ENCODE results near the gene NUDT1.

The NUDT1 gene

DNA sequence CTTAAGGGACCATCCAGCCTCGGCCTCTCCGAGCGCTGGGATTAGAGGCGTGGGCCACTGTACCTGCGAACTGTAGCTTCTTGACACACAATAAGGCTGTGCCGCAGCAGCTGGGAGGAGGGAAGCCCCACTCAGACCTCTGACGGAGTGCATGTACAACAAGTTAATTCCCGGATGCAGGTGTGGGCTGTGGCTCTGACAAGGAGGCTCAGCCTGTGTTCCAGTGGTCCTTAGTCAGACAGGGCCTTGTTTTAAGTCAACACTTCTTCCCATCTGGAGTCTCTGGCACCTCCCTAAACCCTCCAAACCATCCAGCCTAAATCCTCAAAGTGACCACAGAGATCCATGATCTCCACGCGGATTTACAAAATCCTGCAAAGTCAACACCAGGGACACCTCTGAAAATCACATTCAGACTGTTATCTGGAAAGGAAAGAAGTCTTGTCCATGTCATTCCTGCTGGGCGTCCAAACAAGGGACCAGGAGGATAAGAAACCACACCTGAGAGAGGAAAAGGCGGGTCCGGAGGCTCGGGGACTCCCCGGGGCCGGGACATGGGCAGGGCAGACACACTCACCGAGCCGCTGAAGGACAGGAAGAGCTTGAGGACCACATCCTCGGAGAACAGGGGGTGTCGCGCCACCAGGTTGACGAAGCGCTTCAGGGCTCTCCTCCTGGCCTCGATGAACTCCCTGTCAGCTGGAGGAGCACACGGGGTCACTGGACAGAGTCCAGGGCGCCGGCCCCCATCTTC is 29.4 kb downstream of the NUDT1 start:
- DNase-seq: no peak

DNA sequence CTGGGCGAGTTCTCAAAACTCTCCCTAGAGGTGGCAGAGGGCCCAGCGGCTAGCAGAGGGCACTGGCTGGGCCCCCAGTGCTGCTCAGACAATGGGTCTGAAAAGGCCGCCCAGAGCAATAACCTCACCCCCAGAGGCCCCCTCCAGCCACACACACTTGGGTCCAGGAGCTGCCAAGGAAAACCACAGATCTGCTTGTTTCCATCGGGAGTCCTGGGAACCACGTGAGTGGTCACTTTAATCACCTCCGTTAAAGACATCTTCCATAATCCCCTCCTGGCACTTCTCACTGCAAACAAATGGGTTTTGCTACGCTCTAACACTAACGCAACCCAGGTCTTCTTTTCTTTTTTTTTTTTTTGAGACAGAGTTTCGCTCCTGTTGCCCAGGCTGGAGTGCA is 30.0 kb downstream of the NUDT1 start:
- no peak for DNase-seq

DNA sequence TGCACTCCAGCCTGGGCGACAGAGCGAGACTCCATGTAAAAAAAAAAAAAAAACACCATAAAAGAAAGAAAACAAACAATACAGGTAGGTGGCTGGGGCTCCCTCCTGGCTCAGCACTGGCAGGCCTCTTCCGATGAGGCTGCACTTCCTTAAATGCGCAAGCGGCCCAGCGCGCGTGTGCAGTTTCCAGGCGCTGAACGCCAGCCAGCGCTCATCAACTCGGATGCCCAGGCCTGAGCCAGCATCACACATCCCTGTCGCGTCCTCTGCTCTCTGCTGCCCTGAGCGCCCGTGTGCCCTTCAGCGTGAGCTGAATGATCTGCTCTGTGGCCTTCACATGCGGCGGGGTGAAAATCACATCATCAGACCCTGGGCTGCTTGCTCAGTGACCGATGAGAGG is 31.8 kb downstream of the NUDT1 start:
- no peak for DNase-seq

DNA sequence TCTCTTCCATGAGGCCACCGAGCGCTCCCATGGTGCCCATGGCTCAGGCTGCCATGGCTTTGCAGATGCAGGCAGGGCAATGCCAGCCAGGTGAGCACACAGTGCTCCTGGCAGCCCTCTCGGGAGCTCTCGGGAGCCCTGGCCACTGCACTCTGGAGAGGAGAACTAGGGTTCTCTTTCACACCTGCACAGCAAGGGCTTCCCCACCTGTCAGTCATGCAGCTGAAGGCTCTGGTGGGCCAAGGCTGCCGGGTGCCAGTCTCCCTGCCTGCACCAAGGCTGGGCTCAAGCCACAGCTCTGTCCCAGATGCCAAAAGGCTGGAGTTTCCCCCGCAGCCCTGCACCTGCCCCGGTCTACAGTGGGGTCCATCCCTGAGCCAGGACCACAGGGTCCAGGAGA is 32.6 kb downstream of the NUDT1 start:
- no peak for DNase-seq

DNA sequence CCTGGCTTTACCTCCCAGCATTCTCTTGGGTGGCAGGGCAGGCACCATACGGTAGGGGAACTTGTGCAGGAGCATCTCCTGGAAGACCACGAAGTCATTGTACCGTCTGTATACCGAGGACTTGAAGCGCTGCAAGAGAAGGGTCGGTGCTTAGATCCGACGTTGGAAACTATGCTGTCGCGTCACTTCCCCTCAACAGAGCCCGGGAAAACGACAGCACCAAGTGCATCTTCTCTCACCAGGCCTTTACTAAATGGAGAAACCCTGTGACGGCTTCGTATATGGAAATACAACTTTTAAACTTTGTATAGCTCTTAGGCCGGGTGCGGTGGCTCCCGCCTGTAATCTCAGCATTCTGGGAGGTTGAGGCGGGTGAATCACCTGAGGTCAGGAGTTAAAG is 33.1 kb downstream of the NUDT1 start:
- no peak for DNase-seq

DNA sequence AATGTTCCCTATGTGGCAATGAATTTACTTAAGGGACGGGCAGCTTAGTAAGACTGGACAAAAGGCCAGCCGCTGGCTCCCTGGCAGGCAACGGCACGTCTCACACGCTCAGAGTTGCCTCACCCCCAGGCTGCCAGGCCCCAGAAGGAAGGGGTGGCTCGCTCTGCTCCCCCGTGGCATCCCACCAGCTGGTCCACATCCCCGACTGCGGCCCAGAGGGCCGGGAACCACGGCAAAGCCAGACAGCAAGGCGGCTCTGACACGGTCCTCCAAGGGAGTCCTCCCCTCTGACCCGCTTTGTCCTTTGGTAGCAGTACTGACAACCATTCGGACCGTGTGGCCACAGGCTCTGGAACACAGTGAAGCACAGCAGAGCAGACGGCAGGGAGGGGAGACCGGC is 34.1 kb downstream of the NUDT1 start:
- DNase-seq: no peak

DNA sequence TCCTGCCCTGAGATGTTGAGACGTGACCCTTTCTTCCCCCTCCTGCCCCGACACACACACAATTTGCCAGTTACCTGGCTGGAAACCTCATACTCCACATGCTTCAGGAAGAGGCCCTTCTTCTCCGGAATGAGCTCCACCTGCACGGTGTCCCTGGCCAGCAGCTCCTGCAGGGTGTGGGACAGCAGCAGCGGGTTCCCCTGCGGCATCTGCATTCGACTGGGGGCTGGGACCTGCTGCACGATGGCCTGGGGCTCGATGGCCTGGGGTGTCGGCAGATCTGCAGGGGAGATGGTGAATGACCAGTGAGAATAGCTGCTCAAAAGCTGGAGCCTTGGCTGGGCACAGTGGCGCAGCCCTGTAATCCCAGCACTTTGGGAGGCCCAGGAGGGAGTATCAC is 36.0 kb downstream of the NUDT1 start:
- DNase-seq: no peak

DNA sequence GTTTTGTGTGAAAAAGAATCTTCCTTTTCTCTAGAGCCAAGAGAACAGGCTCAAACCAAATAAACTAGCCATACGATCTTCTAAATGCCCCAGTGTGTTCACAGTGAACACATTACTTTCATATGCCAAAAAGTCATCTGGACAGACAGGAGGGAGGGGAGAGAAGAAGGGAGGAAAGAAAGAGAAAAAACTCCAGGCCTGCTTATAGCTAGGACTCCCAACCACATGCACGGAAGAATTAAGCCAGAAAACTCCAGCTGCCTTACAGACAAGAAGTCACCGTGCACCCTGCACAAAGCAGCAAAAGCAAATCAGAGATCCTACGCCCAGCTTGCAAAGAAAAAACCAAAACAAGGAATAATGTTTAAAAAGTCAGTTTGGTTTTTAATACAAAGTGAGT is 37.9 kb downstream of the NUDT1 start:
- DNase-seq: no peak

DNA sequence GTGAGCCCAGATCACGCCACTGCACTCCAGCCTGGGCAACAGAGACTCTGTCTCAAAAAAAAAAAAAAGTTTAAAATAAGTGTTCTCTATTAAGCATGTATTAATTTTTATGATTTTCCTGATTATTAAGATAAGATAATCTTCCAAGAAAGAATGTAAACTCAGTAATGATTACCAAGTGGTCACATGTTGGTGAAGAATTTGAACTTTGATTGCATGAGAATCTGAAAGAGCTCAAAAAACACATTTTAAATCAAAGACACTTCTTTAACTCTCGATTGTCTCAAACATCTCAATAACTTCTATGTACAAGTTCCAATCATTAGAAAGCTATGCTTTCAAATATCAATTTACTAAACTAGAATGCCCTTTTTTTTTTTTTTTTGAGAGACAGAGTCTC is 38.4 kb downstream of the NUDT1 start:
- no peak for DNase-seq

DNA sequence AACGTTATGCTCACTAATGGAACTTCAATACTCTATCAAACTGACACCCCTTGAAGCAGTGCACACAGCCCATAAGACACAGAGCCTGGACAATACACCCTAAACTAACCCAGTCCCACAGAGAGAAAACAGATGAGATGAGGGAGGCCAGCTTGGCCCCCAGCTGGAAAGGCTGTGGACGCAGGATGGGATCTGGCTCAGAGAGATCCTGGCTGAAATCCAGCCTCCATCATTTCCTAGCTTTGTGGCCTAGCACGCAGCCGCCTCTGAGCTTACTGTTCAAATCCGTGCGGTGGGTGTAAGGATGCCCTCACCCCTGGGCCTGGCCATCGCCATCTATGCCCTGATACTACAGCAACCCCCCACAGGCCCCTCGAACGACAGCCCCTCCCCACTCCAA is 39.5 kb downstream of the NUDT1 start:
- DNase-seq: no peak

DNA sequence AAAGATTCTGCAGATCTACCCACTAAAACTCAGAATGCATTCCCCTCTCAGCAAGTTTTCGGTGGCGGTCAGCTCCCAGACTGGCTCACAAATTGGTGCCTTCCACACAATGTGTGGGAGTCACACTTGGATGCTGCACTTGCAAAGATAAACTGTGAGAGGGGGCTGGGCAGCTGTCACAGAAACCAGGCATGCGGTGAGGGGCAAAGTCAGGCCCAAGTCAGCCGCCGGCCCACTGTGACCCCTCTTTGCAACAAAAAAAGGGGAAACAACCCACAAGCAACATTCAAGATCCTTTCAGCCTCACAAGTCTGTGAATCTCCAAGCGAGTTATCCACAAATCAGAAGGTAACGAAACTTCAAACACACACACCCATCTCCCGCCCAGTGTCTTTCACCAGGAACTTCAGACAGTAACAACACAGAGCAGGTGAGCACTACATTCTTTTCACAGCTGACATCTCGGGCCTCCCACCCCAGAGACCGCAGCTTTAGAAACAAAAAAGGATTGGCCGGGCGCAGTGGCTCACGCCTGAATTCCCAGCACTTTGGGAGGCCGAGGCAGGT is 40.2 kb downstream of the NUDT1 start:
- DNase-seq: no peak

DNA sequence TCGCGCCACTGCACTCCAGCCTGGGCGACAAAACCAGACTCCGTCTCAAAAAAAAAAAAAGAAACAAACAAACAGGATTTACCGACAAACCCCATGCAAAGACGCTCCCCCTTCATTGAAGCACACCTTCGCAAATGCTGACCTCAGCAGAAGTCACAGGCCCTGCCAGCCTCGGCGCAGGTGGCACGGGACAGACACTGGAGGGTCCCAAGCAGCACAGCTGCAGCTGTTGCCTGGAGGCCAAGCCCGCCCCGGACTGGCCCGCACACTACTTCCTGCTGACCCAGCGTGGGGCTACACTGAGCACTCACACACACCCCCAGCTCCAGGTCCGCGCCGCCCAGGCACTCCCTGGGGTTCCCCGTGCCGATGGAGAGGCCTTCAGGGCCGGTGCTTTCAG is 41.0 kb downstream of the NUDT1 start:
- DNase-seq: no peak

DNA sequence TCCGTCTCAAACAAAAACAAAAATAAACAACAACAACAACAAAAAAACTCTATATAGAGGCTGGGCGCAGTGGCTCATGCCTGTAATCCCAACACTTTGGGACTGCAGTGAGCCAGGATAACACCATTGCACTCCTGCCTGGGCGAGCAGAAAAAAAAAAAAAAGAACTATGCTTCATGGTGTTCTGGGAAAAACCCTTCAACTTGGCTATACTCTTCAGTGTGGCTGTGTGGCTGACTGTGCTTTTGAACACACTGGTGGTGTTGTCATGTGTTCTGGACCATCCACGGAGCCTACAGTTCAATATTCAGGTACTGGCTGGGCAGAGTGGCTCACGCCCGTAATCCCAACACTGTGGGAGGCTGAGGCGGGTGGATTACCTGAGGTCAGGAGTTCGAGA is 45.7 kb downstream of the NUDT1 start:
- no peak for DNase-seq

DNA sequence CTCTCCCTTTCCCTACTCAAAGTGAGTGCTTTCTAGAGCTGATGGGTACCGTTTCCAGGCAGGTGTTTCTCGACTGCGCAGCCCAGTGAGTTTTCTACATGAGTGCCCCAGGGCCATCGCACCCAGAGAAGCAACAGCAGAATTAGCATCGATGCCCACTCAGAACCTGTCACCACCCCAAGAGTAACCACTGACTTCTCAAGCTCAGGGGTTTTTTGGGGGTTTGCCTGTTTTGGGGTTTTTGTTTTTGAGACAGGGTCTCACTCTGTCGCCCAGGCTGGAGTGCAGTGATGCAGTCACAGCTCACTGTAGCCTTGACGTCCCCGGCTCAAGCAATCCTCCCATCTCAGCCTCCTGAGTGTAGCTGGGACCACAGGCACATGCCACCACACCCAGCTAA is 46.5 kb downstream of the NUDT1 start:
- DNase-seq: no peak

DNA sequence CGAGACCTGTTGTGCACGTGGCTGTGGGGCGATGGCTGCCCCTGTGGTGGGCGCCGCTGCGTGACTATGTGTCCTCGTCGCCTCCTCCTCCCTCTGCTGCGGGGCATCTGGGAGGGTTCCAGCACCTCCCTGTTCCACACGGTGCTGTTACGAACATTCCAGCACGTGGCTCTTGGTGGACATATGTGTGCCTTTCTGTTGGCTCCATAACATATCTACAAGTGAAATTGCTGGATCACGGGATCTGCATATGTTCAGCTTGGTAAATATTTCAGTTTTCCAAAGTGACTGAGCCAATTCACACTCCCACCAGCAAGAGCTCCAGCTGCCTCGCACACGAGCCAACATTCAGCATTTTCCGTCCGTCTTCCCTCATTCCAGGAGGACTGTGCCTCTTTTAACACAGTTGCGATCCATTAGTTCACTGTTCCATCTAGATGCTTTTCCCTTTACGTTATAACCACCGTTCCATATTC is 47.1 kb downstream of the NUDT1 start:
- no peak for DNase-seq

DNA sequence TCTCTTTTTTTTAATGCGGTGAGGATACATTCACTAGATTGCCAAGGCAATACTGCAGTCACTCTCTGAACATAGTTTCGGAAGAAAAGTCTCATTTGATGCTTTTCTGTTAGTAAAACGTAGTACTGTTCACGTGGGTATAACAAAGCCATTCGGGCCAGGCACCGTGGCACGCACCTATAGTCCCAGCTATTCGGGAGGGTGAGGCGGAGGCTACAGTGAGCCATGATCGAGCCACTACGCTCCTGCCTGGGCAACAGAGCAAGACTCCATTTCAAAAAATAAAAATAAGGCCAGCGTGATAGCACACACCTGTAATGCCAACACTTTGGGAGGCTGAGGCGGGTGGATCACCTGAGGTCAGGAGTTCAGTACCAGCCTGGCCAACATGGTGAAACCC is 47.6 kb downstream of the NUDT1 start:
- no peak for DNase-seq

DNA sequence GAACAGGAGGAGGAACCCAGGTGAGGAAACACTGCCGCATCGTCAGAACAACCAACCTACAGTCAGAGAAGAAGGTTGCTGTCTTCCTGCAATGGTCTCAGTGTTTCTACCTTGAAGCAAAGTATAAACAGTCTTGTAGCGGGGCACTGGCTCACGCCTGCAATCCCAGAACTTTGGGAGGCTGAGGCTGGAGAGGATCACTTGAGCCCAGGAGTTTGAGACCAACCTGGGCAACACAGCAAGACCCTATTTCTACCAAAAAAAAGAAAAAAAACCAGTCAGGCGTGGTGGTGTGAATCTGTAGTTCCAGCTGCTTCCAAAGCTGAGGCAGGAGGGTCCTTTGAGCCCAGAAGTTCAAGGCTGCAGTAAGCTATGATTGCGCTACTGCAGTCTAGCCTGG is 48.9 kb downstream of the NUDT1 start:
- no peak for DNase-seq

DNA sequence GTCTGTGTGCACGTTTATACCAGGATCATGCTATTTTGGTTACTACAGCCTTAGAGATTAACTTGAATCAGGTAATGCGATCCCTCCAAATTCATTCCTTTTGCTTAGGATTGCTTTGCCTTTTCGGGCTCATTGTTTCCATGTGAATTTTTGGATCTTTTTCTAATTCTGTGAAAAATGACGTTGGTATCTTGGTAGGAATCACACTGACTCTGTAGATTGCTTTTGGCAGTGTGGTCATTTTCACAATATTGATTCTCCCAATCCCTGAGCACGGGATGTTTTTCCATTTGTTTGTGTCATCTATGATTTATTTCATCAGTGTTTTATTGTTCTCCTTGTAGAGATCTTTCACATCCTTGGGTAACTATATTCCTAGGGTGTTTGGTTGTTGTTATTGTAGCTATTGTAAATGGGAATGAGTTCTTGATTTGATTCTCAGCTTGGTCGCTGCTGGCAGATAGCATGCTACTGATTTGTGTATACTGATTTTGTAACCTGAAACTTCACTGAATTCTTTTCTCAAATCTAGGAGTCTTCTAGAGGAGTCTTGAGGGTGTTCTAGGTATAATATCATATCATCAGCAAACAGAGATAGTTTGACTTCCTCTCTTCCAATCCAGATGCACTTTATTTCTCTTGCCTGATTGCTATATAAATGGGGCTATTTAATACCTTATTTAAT is 54.1 kb downstream of the NUDT1 start:
- DNase-seq: no peak

DNA sequence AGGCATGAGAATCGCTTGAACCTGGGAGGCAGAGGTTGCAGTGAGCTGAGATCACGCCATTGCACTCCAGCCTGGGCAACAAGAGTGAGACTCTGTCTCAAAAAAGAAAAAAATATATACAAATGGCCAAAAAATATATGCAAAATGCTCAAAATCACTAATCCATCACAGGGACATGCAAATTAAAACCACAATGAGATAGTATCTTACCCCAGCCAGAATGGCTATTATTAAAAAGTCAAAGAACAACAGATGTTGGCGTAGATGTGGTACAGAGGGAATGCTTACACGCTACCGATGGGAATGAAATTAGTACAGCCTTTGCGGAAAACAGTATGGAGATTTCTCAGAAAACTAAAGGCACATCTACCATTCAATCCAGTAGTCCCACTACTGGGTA is 54.8 kb downstream of the NUDT1 start:
- no peak for DNase-seq

DNA sequence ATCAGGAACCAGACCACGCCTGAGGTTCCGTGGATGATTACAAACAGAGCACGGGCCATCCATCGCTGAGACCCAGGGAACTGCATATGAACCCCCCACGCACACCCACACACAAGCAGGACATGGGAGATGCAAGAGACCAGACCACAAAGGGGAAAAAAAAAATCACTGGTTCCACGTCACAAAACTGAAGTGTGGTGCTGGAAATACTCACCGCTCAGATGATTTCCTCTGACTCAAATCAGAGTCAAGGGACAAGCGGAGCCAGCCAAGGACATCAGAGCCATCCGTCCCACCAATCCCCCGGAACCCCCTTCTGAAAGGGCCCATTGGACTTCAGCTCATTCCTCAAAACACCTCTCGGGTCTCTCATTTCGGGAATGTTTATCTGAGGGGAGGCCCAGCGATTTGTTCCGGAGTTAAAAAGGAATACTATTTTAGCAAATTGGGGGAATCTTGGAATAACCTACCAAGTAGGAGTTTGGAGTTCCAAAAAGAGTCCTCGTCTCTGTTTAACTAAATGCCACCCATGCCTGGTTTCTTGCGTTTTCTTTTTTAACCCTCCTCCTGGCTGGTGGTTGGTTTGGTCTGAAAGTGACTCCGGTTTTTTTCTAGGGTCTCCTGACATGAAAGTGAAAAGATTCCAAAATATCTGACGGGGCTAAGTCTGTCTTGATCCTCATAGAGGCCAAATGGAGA is 57.3 kb downstream of the NUDT1 start:
- no peak for DNase-seq

DNA sequence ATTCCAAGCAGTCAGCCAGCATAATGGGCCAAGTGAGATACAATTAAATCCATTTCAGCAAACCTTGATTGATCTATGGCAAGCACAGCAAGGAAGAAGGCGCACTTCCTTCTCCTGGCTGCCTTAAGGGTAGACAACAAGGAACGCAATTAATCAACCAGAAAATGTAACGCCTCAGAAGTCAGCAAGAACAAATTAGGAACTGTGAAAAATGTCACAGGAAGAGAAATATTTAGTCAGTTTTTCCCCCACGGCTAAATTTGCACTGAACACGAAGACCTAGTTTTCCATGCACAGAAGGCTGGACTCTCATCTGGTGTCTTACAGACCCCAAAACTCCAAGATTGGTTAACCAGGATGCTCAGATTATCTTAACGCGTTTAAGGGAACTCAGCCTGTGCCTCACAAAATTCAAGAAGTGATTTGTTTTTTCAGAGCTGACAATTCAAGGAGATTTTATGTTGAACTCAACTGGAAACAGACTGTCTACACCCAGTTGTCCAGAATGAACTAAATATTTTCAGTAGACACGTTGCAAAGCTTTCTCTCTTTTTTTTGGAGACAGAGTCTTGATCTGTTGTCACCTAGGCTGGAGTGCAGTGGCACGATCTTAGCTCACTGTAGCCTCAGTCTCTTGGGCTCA is 58.0 kb downstream of the NUDT1 start:
- DNase-seq: no peak

Data from NCI-H1417 (cell line).